Measurements from ENCODE around the gene MASTL. TPM values are rescaled to one million over a fixed set of nuclear protein-coding genes. Genes with fewer than 3 reads are reported as not detected.

MASTL gene
- total RNA-seq, 1 donor from 2014 or later: 11.8 TPM

DNA sequence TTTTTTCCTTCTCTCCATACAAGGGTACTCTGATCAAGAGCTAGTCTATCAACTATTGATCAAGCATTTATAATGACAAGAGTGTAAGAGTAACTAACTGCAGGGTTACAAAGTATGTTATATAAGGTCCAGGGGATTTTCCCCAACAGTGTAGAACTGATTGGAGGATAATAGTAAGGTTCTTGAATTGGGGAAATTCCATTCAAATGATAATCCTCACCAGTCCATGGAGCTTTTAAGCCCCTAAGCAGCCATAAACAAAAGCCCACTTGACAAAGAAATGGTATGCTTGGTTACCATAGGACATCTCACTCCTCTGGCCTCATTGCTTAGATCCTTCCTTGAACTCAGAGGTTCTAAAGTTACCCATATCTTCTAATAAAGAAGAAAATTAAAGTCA, 9.2 kb upstream of the MASTL start:
- H3K27me3 ChIP-seq: no peaks in the 10 kb centered on the region
- H3K4me1 ChIP-seq: no peaks in the 10 kb centered on the region
- H3K4me3 ChIP-seq: no peak overlapping the region
- TF ChIP-seq, protein P1, sequence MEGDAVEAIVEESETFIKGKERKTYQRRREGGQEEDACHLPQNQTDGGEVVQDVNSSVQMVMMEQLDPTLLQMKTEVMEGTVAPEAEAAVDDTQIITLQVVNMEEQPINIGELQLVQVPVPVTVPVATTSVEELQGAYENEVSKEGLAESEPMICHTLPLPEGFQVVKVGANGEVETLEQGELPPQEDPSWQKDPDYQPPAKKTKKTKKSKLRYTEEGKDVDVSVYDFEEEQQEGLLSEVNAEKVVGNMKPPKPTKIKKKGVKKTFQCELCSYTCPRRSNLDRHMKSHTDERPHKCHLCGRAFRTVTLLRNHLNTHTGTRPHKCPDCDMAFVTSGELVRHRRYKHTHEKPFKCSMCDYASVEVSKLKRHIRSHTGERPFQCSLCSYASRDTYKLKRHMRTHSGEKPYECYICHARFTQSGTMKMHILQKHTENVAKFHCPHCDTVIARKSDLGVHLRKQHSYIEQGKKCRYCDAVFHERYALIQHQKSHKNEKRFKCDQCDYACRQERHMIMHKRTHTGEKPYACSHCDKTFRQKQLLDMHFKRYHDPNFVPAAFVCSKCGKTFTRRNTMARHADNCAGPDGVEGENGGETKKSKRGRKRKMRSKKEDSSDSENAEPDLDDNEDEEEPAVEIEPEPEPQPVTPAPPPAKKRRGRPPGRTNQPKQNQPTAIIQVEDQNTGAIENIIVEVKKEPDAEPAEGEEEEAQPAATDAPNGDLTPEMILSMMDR (IDR thresholded peaks at IDR 0.05): no peak
- DNase-seq (ENCODE audit: low spot score in 2 of 2): no peak
- no peak overlapping the region for H3K27ac ChIP-seq
- intact Hi-C loops (cut with DNase I): no loop called here
- peaks cover 35 to 65% of the 10 kb centered on the region in 2 donors for H3K36me3 ChIP-seq
- H3K9me3 ChIP-seq: no peaks in the 10 kb centered on the region

DNA sequence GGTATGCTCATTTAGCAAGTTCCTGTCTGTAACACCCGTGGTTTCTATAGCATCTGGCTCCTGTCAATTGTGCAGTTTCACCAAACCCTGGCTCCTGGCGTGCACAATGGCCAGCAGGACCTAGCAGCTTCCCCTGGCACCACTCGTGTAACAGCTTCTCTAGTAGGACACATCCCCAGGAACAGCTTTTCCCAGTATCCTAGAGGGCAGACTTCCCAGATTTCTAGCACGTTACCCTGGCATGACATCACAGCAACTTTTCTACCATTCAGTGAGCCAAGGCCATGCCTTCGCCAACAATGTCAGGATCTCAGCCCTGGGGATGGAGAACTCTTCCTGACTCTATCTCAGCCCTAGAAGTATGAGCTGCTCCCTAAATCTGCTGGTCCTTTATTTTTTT, 7.5 kb upstream of the MASTL start:
- DNase-seq (ENCODE audit: low spot score in 2 of 2): no peak
- peaks cover 0 to 5% of the 10 kb centered on the region in 2 donors for H3K4me1 ChIP-seq
- H3K27ac ChIP-seq: no peak overlapping the region
- TF ChIP-seq, protein P1 (IDR thresholded peaks at IDR 0.05): no peak
- intact Hi-C loops (cut with DNase I): no loop called here
- H3K36me3 ChIP-seq: peaks cover 27 to 57% of the 10 kb centered on the region in 2 donors
- H3K27me3 ChIP-seq: no peaks in the 10 kb centered on the region
- no peak overlapping the region for H3K4me3 ChIP-seq
- H3K9me3 ChIP-seq: no peaks in the 10 kb centered on the region

DNA sequence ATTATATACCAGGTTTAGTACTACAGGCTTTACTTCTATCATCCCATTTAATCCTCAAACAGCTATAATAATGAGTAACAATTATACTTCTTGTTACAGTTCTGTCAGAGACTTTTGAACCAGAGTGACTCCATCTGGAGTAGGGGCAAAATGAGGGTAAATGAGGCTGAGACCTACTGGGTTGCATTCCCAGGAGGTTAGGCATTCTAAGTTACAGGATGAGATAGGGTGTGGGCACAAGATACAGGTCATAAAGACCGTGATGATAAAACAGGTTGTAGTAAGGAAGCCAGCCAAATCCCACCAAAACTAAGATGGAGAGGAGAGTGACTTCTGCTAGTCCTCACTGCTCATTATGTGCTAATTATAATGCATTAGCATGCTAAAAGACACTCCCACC, 4.9 kb upstream of the MASTL start:
- Histone ChIP-seq H3K9me3 (no peaks in the 10 kb centered on the region), H3K27ac (no peak overlapping the region), H3K4me1 (peaks cover 3 to 9% of the 10 kb centered on the region in 2 donors), H3K36me3 (peaks cover 17 to 32% of the 10 kb centered on the region in 2 donors), H3K4me3 (no peak overlapping the region), H3K27me3 (no peaks in the 10 kb centered on the region)
- TF ChIP-seq, protein P1 (IDR thresholded peaks at IDR 0.05): no peak
- intact Hi-C loops (cut with DNase I): loop anchor here (5.0 kb wide), 1 partner anchor 33 kb away; no protein-coding TSS in a partner anchor
- no peak for DNase-seq (ENCODE audit: low spot score in 2 of 2)

DNA sequence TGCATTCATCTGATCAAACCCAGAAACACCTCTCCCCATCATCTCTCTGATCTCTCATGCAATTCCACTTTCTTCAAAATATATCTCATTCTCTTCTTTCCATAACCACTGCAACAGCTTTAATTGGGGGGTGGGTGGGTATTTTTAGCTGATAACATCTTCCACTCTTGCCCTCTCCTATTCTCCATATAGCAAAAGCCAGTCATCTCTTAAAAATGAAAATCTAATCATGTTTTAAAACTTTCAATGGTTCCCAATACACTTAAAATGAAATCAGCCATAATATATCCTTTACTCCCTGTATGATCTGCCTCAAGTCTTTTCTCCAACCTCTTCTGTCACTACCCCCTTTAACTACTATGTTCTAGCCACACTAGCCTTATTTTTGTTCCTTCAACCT, 2.5 kb upstream of the MASTL start:
- TF ChIP-seq, protein P1 (IDR thresholded peaks at IDR 0.05): no peak
- Histone ChIP-seq H3K4me1 (peaks cover 3 to 18% of the 10 kb centered on the region in 2 donors), H3K27ac (no peak overlapping the region), H3K27me3 (no peaks in the 10 kb centered on the region), H3K36me3 (peaks cover 3 to 10% of the 10 kb centered on the region in 2 donors), H3K4me3 (peak overlapping the region; percentile 78 to 90), H3K9me3 (no peaks in the 10 kb centered on the region)
- intact Hi-C loops (cut with DNase I): loop anchor here (5.0 kb wide), 1 partner anchor 35 kb away; no protein-coding TSS in a partner anchor
- no peak for DNase-seq (ENCODE audit: low spot score in 2 of 2)

DNA sequence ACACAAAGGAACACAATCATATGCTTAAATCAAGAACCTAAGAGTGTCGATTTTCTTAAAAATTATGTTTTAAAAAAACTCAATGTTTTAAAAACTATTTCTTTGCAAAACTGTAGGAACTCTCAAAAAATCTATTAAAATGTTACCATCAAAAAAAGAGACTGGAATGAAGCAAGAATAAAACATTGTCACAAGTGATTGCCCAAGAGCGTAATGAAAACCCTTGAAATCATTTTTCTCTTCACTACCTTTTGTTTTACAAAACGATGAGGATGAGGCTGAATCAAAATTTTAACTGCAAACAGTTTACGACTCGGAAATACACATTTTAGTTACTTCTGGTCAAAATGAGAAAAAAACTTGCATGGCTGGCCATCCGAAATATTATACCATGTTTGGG, 1.8 kb upstream of the MASTL start:
- peak overlapping the region; percentile 98 to 100 for H3K27ac ChIP-seq
- intact Hi-C loops (cut with DNase I): loop anchor here (5.0 kb wide), 1 partner anchor 36 kb away; no protein-coding TSS in a partner anchor

More for the DNA sequence above, 1.8 kb upstream of the MASTL start:
- Histone ChIP-seq H3K36me3 (peaks cover 0 to 4% of the 10 kb centered on the region in 2 donors), H3K4me3 (peak overlapping the region; percentile 78 to 90), H3K9me3 (no peaks in the 10 kb centered on the region), H3K27me3 (no peaks in the 10 kb centered on the region), H3K4me1 (peaks cover 3 to 18% of the 10 kb centered on the region in 2 donors)
- no peak for DNase-seq (ENCODE audit: low spot score in 2 of 2)
- TF ChIP-seq, protein P1 (IDR thresholded peaks at IDR 0.05): no peak

Data from ascending aorta (tissue), 2 donors.